ENCODE results near the gene CLEC18A. TPM values are rescaled to one million over a fixed set of nuclear protein-coding genes. Genes with fewer than 3 reads are reported as not detected.

Gene CLEC18A
- total and polyA plus RNA-seq, 2 experiments from 2014 or later = 0.13 to 0.90 TPM

DNA sequence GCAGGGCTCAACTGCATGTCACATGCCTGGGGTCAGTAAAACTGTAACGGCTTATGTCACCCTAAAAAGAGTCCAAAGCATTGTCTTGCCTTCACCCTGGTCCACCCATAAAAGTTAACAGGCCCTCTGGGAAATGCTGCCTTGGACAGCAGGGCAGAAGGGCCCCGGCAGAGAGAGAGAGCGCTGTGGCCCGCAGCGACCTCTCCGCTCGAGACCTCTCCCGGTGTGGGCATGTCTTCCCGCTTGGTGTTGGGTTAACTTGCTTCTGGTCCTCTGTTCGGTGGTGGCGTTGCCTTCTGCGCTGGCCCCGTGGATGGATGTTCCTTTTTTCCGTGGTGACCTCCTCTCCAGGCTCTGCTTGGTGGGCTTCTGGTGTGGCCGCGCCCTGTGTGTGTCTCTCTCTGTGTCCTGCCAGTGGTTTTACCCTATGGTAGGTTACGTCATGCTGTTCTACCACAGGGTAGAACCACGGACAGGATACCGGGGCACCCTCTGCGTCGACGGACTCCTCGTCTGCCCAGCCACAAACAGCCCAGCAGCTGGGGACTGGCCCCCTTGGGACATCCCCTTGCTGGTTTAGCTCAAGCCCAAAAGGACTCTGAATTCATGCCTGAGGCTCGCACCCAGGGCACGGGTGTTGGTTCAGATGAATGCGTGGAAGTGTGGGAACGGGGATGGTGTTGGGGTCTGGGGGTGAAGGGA is 18.3 kb upstream of the CLEC18A start:
- DNase-seq (ENCODE audit: low spot score) = no peak
- Histone ChIP-seq H3K4me1 (ENCODE audit: insufficient read depth) (no peaks in the 10 kb centered on the region), H3K4me2 (no peak overlapping the region), H4K20me1 (replicated peaks; ENCODE audit: insufficient read depth) (no peaks in the 10 kb centered on the region), H3K27ac (ENCODE audit: low read depth) (no peak overlapping the region), H2AFZ (no peak overlapping the region), H3K9me2 (ENCODE audit: insufficient read depth) (no peaks in the 10 kb centered on the region), H3K4me3 (no peak overlapping the region), H3F3A (replicated peaks; ENCODE audit: low read depth) (no peaks in the 10 kb centered on the region), H3K79me2 (replicated peaks; ENCODE audit: insufficient read depth) (no peaks in the 10 kb centered on the region), H3K36me3 (ENCODE audit: insufficient read depth) (0 out of 2 replicates have a peak, but pooled peaks cover under 1% of the 10 kb centered on the region), H3K27me3 (ENCODE audit: insufficient read depth) (no peaks in the 10 kb centered on the region)
- no peaks in the 10 kb centered on the region; the same call in 2 of the 3 replicates for H3K9me3 Mint-ChIP-seq
- TF ChIP-seq ZNF462 (CRISPR knock-in tag; IDR thresholded peaks at IDR 0.05) = no peak
- no peak for TF ChIP-seq CTCF (conservative IDR thresholded peaks at IDR 0.05; ENCODE audit: low read depth in 2 of 2)
- TF ChIP-seq EZH2phosphoT487 (IDR thresholded peaks at IDR 0.05; ENCODE audit: unreplicated experiment) = no peak
- no peak for TF ChIP-seq JUNB (IDR thresholded peaks at IDR 0.05; ENCODE audit: unreplicated experiment)
- no peak for TF ChIP-seq CREB1 (CRISPR knock-in tag; IDR thresholded peaks at IDR 0.05; ENCODE audit: low read depth)
- TF ChIP-seq REST (IDR thresholded peaks at IDR 0.05; ENCODE audit: unreplicated experiment) = no peak
- TF ChIP-seq ZNF114 (CRISPR knock-in tag; IDR thresholded peaks at IDR 0.05) = no peak
- TF ChIP-seq ETS1 (IDR thresholded peaks at IDR 0.05) = no peak
- TF ChIP-seq POLR2AphosphoS5 (IDR thresholded peaks at IDR 0.05; ENCODE audit: low read depth) = no peak
- TF ChIP-seq STAT1 (IDR thresholded peaks at IDR 0.05; ENCODE audit: unreplicated experiment) = no peak
- TF ChIP-seq EZH2 (IDR thresholded peaks at IDR 0.05; ENCODE audit: low read depth, unreplicated experiment) = no peak
- TF ChIP-seq ZNF331 (CRISPR knock-in tag; IDR thresholded peaks at IDR 0.05; ENCODE audit: low read depth) = no peak
- no peak for TF ChIP-seq NANOG (IDR thresholded peaks at IDR 0.05; ENCODE audit: borderline replicate concordance)
- peaks cover 5% of the 10 kb centered on the region; the same call in 1 of the 3 replicates for H3K4me1 Mint-ChIP-seq
- ATAC-seq = no peak
- no peak overlapping the region for H3K4me3 Mint-ChIP-seq
- H3K36me3 Mint-ChIP-seq (ENCODE audit: low read depth) = peaks cover 20% of the 10 kb centered on the region
- peaks cover 3% of the 10 kb centered on the region for H3K27me3 Mint-ChIP-seq (ENCODE audit: insufficient read depth, low read depth, poor library complexity)
- no peak overlapping the region for H3K27ac Mint-ChIP-seq
